A673 (cell line): ENCODE data around the gene PRIMA1. TPM values are rescaled to one million over a fixed set of nuclear protein-coding genes. Genes with fewer than 3 reads are reported as not detected.
A peak's percentile ranks its signal among the peaks of the same experiment; 100 is the strongest.

Experiments used
- BruUV-seq: library from RNA; stranded (reverse); fragments of 400-500 nt; replicated peaks from 2 replicates; lab custom pipeline; 2021; lab: Mats Ljungman, UMichigan
- CTCF ChIA-PET: fragments of 300-600 bp; sonication (Branson Sonifier 250); formaldehyde crosslinking; loops from one replicate; lab custom pipeline; 2022; ENCODE audit warnings: antibody characterized with exemption; lab: Charles Lee
- POLR2A ChIA-PET: fragments of 300-600 bp; sonication (Branson Sonifier 250); formaldehyde crosslinking; loops from one replicate; lab custom pipeline; 2022; ENCODE audit warnings: antibody characterized with exemption; ENCODE audit not compliant: low non-redundant PET; lab: Charles Lee
- DNase-seq: peaks from one replicate; pipeline ENCODE4 v3.0.0-alpha.2; 2015; ENCODE audit warnings: low spot score
- H3K27ac ChIP-seq: fragments of 200-600 bp; sonication (generic); 2 replicates; pipeline ENCODE4 v1.5.1; 2016; ENCODE audit warnings: mixed run types, low read depth, mild to moderate bottlenecking, mixed read lengths, antibody characterized with exemption, low read length; ENCODE audit not compliant: poor library complexity, severe bottlenecking
- H3K27me3 ChIP-seq: fragments of 200-600 bp; sonication (generic); replicated peaks from 2 replicates; pipeline ENCODE4 v1.6.1; 2017; ENCODE audit warnings: mixed run types, low read depth, mild to moderate bottlenecking, mixed read lengths, antibody characterized with exemption, low read length; ENCODE audit not compliant: insufficient read depth, poor library complexity
- H3K36me3 ChIP-seq: fragments of 200-600 bp; sonication (generic); 2 replicates; pipeline ENCODE4 v1.6.1; 2016; ENCODE audit warnings: mixed run types, mild to moderate bottlenecking, mixed read lengths, antibody characterized with exemption, low read length; ENCODE audit not compliant: insufficient read depth, poor library complexity, severe bottlenecking
- H3K4me1 ChIP-seq: fragments of 200-600 bp; sonication (generic); 2 replicates; pipeline ENCODE4 v1.6.1; 2017; ENCODE audit warnings: mixed run types, mild to moderate bottlenecking, mixed read lengths, antibody characterized with exemption, low read length; ENCODE audit not compliant: insufficient read depth, poor library complexity, severe bottlenecking
- H3K4me3 ChIP-seq: fragments of 200-600 bp; sonication (generic); 2 replicates; pipeline ENCODE4 v1.5.1; 2016; ENCODE audit warnings: low read depth, mixed run types, mild to moderate bottlenecking, mixed read lengths, low read length; ENCODE audit not compliant: poor library complexity, severe bottlenecking
- H3K9me3 ChIP-seq: fragments of 200-600 bp; sonication (generic); 2 replicates; pipeline ENCODE4 v1.6.1; 2016; ENCODE audit warnings: mixed run types, low read depth, mild to moderate bottlenecking, mixed read lengths, antibody characterized with exemption, low read length; ENCODE audit not compliant: poor library complexity, severe bottlenecking
- EZH2 ChIP-seq: fragments of 200-600 bp; sonication (generic); IDR thresholded peaks from 2 replicates; pipeline ENCODE4 v1.6.1; 2017; ENCODE audit warnings: borderline replicate concordance, low read depth, mild to moderate bottlenecking, mixed read lengths, antibody characterized with exemption, low read length; ENCODE audit not compliant: poor library complexity, severe bottlenecking
- intact Hi-C: fragments of 100-400 bp; cut with micrococcal nuclease; formaldehyde crosslinking; loops from one replicate; pipeline ENCODE4 v1.10.0; 2022; ENCODE audit not compliant: unreplicated experiment
- total RNA-seq: library from RNA; stranded (reverse); gene quantifications from 2 replicates; pipeline ENCODE4 v1.2.3, GENCODE V29; 2021
- TF ChIP-seq, protein P1 (sequence below): fragments of 300-800, 200-600 bp; sonication (generic); conservative IDR thresholded peaks from 2 replicates; pipeline ENCODE4 v1.5.1; 2017; ENCODE audit warnings: low read depth, mild to moderate bottlenecking, antibody characterized with exemption, low read length, moderate library complexity, mixed read lengths

Gene PRIMA1
- total RNA-seq, 1 experiment from 2014 or later: 0.09 TPM

- Histone ChIP-seq H3K9me3 (no peaks in the 10 kb centered on the region), H3K4me3 (no peak overlapping the region), H3K27ac (no peak overlapping the region), H3K27me3 (peaks cover 5% of the 10 kb centered on the region), H3K36me3 (no peaks in the 10 kb centered on the region), H3K4me1 (no peaks in the 10 kb centered on the region)
- CTCF ChIA-PET: no interaction called here
- TF ChIP-seq EZH2: no peak
- TF ChIP-seq, protein P1, sequence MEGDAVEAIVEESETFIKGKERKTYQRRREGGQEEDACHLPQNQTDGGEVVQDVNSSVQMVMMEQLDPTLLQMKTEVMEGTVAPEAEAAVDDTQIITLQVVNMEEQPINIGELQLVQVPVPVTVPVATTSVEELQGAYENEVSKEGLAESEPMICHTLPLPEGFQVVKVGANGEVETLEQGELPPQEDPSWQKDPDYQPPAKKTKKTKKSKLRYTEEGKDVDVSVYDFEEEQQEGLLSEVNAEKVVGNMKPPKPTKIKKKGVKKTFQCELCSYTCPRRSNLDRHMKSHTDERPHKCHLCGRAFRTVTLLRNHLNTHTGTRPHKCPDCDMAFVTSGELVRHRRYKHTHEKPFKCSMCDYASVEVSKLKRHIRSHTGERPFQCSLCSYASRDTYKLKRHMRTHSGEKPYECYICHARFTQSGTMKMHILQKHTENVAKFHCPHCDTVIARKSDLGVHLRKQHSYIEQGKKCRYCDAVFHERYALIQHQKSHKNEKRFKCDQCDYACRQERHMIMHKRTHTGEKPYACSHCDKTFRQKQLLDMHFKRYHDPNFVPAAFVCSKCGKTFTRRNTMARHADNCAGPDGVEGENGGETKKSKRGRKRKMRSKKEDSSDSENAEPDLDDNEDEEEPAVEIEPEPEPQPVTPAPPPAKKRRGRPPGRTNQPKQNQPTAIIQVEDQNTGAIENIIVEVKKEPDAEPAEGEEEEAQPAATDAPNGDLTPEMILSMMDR: peak; percentile 30; the same call in 1 of the 2 replicates
- intact Hi-C loops: no loop called here
- DNase-seq: no peak
- no TSS peak for BruUV-seq
- POLR2A ChIA-PET: no interaction called here
Measured at GRCh38 chr14:93691042-93691780, 97.1 kb downstream of the PRIMA1 start.

GRCh38 chr14:93690146-93690545, 98.1 kb downstream of the PRIMA1 start:
- intact Hi-C loops: no loop called here
- ChIA-PET POLR2A (no interaction called here), CTCF (no interaction called here)
- no peaks in the 10 kb centered on the region for H3K4me1 ChIP-seq
- H3K9me3 ChIP-seq: no peaks in the 10 kb centered on the region
- H3K36me3 ChIP-seq: no peaks in the 10 kb centered on the region
- no peak overlapping the region for H3K27ac ChIP-seq
- no TSS peak for BruUV-seq
- TF ChIP-seq, protein P1: no peak
- no peak for TF ChIP-seq EZH2
- peaks cover 14% of the 10 kb centered on the region for H3K27me3 ChIP-seq
- H3K4me3 ChIP-seq: no peak overlapping the region
- no peak for DNase-seq

DNA sequence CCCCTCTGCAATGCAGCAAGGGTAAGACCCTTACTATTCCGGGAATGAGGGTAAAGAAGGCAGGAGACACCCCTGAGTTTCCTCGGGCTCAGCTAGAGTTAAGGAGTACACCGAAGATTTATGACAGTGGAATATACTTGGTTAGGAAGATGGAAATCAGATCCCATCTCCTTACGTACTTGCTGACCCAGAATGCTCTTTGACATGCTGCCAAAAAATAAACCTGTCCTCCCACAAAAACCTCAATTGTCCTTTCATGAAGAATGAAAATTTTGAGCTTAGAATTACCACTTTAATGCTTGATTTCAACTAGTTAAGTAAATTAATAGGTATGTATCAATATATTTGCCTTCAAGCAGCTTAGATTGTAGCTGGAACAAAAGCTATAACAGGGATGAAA, 99.5 kb downstream of the PRIMA1 start:
- intact Hi-C loops: no loop called here
- no peaks in the 10 kb centered on the region for H3K36me3 ChIP-seq
- H3K4me3 ChIP-seq: no peak overlapping the region
- no peaks in the 10 kb centered on the region for H3K9me3 ChIP-seq
- POLR2A ChIA-PET: no interaction called here
- H3K4me1 ChIP-seq: no peaks in the 10 kb centered on the region
- H3K27ac ChIP-seq: no peak overlapping the region
- TF ChIP-seq EZH2: no peak
- TF ChIP-seq, protein P1: no peak
- no peak for DNase-seq
- peaks cover 14% of the 10 kb centered on the region for H3K27me3 ChIP-seq
- CTCF ChIA-PET: no interaction called here
- BruUV-seq: no TSS peak
